Muscle of leg (tissue), 11 donors: ENCODE measurements around the gene PLA2G6. TPM values are rescaled to one million over a fixed set of nuclear protein-coding genes. Genes with fewer than 3 reads are reported as not detected.

Experiments used
- DNase-seq: peaks from one replicate; pipeline ENCODE4 v3.0.0; 2013
- H3K27ac ChIP-seq: one replicate; pipeline ENCODE4 v1.5.1; 2013; ENCODE audit warnings: mild to moderate bottlenecking, low read length, control low read depth
- H3K27me3 ChIP-seq: one replicate; pipeline ENCODE4 v1.6.1; 2013; ENCODE audit warnings: low read length; ENCODE audit not compliant: control insufficient read depth, insufficient read depth
- H3K36me3 ChIP-seq: one replicate; pipeline ENCODE4 v1.6.1; 2013; ENCODE audit warnings: low read length; ENCODE audit not compliant: control insufficient read depth, insufficient read depth
- H3K4me1 ChIP-seq: one replicate; pipeline ENCODE4 v1.6.1; 2013; ENCODE audit warnings: low read length; ENCODE audit not compliant: control insufficient read depth, insufficient read depth
- H3K4me3 ChIP-seq: one replicate; pipeline ENCODE4 v1.5.1; 2013; ENCODE audit warnings: low read length, control low read depth
- H3K9me3 ChIP-seq: replicated peaks from 2 replicates; pipeline ENCODE4 v1.6.1; 2013; ENCODE audit warnings: low read depth, low read length; ENCODE audit not compliant: control insufficient read depth
- WGBS: methylation state at CpG from one replicate; pipeline ENCODE4 v1.1.5; 2013; ENCODE audit warnings: missing lambda C conversion rate; ENCODE audit not compliant: insufficient coverage; 5-methylcytosine and 5-hydroxymethylcytosine counted together
- polyA plus RNA-seq, 8 donors: library from polyadenylated mRNA; unstranded; fragments of 120-200 nt; gene quantifications; one replicate each; pipeline versions ENCODE4 v1.2.1 to v1.2.3, GENCODE V29; 2013; ENCODE audit warnings: inconsistent platforms in 1 of 8, low replicate concordance in 1 of 8; ENCODE audit not compliant: insufficient read length in 8 of 8, insufficient read depth in 1 of 8
- total RNA-seq: library from RNA; stranded (reverse); fragments of 120-200 nt; gene quantifications from one replicate; pipeline ENCODE4 v1.2.4, GENCODE V29; 2013

The PLA2G6 gene
- total and polyA plus RNA-seq, 9 donors: 6.3 to 14.2 (median 10.1) TPM

DNA sequence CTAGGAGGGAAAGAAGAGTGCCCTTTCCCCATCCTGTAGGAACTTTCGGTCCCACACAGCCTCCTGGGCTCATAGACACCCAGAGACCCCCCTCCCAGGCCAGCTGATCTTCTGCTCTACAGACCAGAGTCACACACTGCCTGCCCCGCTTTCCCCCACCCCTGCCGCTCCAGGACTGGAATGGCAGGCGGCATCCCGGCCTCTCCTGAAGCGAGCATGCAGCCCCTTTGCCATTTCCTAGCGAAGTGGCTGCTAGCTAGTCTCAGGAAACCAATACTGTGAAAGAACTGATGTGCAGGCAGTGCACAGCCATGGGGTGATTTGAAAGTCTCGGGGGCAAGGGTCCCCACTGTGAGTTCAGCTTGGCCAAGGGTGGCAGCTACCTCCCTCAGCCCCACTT lies 116.1 kb downstream of the PLA2G6 start:
- H3K27ac ChIP-seq: no peak overlapping the region
- H3K4me3 ChIP-seq: no peak overlapping the region
- 97% methylated on average over 6 of the region's 8 CpGs for WGBS
- peaks cover 40% of the 10 kb centered on the region for H3K4me1 ChIP-seq
- DNase-seq: no peak
- no peaks in the 10 kb centered on the region for H3K27me3 ChIP-seq
- peaks cover 31% of the 10 kb centered on the region for H3K36me3 ChIP-seq
- no peaks in the 10 kb centered on the region for H3K9me3 ChIP-seq

DNA sequence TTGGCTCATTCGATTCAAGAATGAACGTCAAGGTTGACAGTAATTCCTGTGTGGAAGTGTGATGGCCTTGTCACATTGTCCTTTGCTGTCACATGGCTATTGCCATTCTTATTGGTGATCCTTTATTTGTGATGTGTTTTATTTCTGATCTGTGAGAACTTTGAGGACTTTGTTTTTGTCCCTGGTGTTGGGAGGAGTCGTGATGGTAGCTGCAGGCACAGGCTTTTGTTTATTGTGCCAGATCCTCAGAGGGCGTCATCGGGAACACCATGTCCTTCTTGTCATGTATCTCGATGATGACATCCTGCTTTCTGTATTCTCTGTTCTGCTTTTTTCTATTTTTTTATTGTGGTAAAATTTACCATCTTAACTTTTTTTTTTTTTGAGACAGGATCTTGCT lies 118.8 kb downstream of the PLA2G6 start:
- H3K27ac ChIP-seq: no peak overlapping the region
- no peaks in the 10 kb centered on the region for H3K9me3 ChIP-seq
- DNase-seq: no peak
- peaks cover 14% of the 10 kb centered on the region for H3K4me1 ChIP-seq
- WGBS: no CpG with 5 or more reads among the region's 6 CpGs
- H3K27me3 ChIP-seq: no peaks in the 10 kb centered on the region
- no peak overlapping the region for H3K4me3 ChIP-seq
- peaks cover 30% of the 10 kb centered on the region for H3K36me3 ChIP-seq

Other genes starting within 250 kb of the PLA2G6 start
- 0.18 TPM for gene C22orf23, start 228.2 kb downstream of the PLA2G6 start, total RNA-seq
- 10 to 100 TPM in 4 of 8 donors, 1 to 10 TPM in 4; 7.7 to 15.2 (median 10.0) TPM for gene C22orf23, start 228.2 kb downstream of the PLA2G6 start, polyA plus RNA-seq
- gene POLR2F, start 228.1 kb downstream of the PLA2G6 start, total RNA-seq: 58.1 TPM
- 10 to 100 TPM; 45.3 to 55.1 (median 50.3) TPM for gene POLR2F, start 228.1 kb downstream of the PLA2G6 start, polyA plus RNA-seq
- gene SOX10, start 197.3 kb downstream of the PLA2G6 start, total RNA-seq: 2.2 TPM
- gene SOX10, start 197.3 kb downstream of the PLA2G6 start, polyA plus RNA-seq: 10 to 100 TPM in 2 of 8 donors, 1 to 10 TPM in 6; 4.4 to 19.8 (median 8.1) TPM
- 11.9 TPM for gene PICK1, start 124.4 kb downstream of the PLA2G6 start, total RNA-seq
- gene PICK1, start 124.4 kb downstream of the PLA2G6 start, polyA plus RNA-seq: 10 to 100 TPM in 7 of 8 donors, 1 to 10 TPM in 1; 8.8 to 13.1 (median 10.4) TPM
- gene SLC16A8, start 97.6 kb downstream of the PLA2G6 start, total RNA-seq: 2.4 TPM
- gene SLC16A8, start 97.6 kb downstream of the PLA2G6 start, polyA plus RNA-seq: 1 to 10 TPM; 1.0 to 3.4 (median 2.2) TPM
- gene BAIAP2L2, start 71.1 kb downstream of the PLA2G6 start, total RNA-seq: 0.22 TPM
- 1 to 10 TPM in 6 of 8 donors, under 1 TPM in 2; 0.61 to 6.4 (median 1.3) TPM for gene BAIAP2L2, start 71.1 kb downstream of the PLA2G6 start, polyA plus RNA-seq
- gene MAFF, start 20.2 kb upstream of the PLA2G6 start, total RNA-seq: 3.5 TPM
- gene MAFF, start 20.2 kb upstream of the PLA2G6 start, polyA plus RNA-seq: 1 to 10 TPM; 2.0 to 7.3 (median 4.7) TPM
- 19.9 TPM for gene TMEM184B, start 91.2 kb upstream of the PLA2G6 start, total RNA-seq
- gene TMEM184B, start 91.2 kb upstream of the PLA2G6 start, polyA plus RNA-seq: 10 to 100 TPM; 55.2 to 78.6 (median 68.8) TPM
- 68.8 TPM for gene CSNK1E, start 135.6 kb upstream of the PLA2G6 start, total RNA-seq
- gene CSNK1E, start 135.6 kb upstream of the PLA2G6 start, polyA plus RNA-seq: 100 to 1,000 TPM in 7 of 8 donors, 10 to 100 TPM in 1; 95.8 to 136 (median 117) TPM